H1 (cell line): ENCODE measurements around the gene SGCD. TPM values are rescaled to one million over a fixed set of nuclear protein-coding genes. Genes with fewer than 3 reads are reported as not detected.

Experiments
- CHD1 ChIP-seq: IDR thresholded peaks from 2 replicates; pipeline ENCODE4 v1.6.1; 2012; ENCODE audit warnings: low read depth, low read length, improper control_type of control experiment
- E2F6 ChIP-seq: IDR thresholded peaks from 2 replicates; pipeline ENCODE4 v1.6.1; 2012; ENCODE audit warnings: inconsistent platforms
- polyA plus RNA-seq, 7 experiments: library from polyadenylated mRNA; depleted of rRNA in 3 of 7; stranded (reverse) in 5 of 7; unstranded in 2 of 7; fragments of >200 nt in 5 of 7; fragments of 200-250 nt in 2 of 7; gene quantifications; 1 replicate in 5 of 7; 2 replicates in 1 of 7; 4 replicates in 1 of 7; pipeline versions ENCODE4 v1.2.1 to v1.2.3, GENCODE V29; 2011 to 2013; ENCODE audit warnings: missing spikeins in 2 of 7, mixed read lengths in 2 of 7
- total RNA-seq: library from RNA; stranded (reverse); fragmentation: NEBNext Ultra II Directional; extraction: Animal tissue kit (Norgen Biotek cat#: 25700); gene quantifications from 2 replicates; pipeline ENCODE4 v1.2.1, GENCODE V29; 2021
- TF ChIP-seq, protein P1 (sequence below): fragments of 300-600 bp; sonication (generic); IDR thresholded peaks from 2 replicates; pipeline ENCODE4 v1.7.1; 2012; ENCODE audit warnings: low read length, moderate library complexity, mild to moderate bottlenecking, inconsistent platforms; ENCODE audit not compliant: insufficient replicate concordance
- TF ChIP-seq, protein P2 (sequence below): IDR thresholded peaks from 2 replicates; pipeline ENCODE4 v1.6.1; 2012; ENCODE audit warnings: low read length, inconsistent platforms

The SGCD gene
- total and polyA plus RNA-seq, 2 of the 8 experiments (the other 6 are each of a cell fraction or from before 2014, with no cell fraction given): 0.04 to 0.08 TPM

GRCh38 chr5:156529892-156530291 is 202.9 kb downstream of the SGCD start (continued):
- TF ChIP-seq, protein P1, sequence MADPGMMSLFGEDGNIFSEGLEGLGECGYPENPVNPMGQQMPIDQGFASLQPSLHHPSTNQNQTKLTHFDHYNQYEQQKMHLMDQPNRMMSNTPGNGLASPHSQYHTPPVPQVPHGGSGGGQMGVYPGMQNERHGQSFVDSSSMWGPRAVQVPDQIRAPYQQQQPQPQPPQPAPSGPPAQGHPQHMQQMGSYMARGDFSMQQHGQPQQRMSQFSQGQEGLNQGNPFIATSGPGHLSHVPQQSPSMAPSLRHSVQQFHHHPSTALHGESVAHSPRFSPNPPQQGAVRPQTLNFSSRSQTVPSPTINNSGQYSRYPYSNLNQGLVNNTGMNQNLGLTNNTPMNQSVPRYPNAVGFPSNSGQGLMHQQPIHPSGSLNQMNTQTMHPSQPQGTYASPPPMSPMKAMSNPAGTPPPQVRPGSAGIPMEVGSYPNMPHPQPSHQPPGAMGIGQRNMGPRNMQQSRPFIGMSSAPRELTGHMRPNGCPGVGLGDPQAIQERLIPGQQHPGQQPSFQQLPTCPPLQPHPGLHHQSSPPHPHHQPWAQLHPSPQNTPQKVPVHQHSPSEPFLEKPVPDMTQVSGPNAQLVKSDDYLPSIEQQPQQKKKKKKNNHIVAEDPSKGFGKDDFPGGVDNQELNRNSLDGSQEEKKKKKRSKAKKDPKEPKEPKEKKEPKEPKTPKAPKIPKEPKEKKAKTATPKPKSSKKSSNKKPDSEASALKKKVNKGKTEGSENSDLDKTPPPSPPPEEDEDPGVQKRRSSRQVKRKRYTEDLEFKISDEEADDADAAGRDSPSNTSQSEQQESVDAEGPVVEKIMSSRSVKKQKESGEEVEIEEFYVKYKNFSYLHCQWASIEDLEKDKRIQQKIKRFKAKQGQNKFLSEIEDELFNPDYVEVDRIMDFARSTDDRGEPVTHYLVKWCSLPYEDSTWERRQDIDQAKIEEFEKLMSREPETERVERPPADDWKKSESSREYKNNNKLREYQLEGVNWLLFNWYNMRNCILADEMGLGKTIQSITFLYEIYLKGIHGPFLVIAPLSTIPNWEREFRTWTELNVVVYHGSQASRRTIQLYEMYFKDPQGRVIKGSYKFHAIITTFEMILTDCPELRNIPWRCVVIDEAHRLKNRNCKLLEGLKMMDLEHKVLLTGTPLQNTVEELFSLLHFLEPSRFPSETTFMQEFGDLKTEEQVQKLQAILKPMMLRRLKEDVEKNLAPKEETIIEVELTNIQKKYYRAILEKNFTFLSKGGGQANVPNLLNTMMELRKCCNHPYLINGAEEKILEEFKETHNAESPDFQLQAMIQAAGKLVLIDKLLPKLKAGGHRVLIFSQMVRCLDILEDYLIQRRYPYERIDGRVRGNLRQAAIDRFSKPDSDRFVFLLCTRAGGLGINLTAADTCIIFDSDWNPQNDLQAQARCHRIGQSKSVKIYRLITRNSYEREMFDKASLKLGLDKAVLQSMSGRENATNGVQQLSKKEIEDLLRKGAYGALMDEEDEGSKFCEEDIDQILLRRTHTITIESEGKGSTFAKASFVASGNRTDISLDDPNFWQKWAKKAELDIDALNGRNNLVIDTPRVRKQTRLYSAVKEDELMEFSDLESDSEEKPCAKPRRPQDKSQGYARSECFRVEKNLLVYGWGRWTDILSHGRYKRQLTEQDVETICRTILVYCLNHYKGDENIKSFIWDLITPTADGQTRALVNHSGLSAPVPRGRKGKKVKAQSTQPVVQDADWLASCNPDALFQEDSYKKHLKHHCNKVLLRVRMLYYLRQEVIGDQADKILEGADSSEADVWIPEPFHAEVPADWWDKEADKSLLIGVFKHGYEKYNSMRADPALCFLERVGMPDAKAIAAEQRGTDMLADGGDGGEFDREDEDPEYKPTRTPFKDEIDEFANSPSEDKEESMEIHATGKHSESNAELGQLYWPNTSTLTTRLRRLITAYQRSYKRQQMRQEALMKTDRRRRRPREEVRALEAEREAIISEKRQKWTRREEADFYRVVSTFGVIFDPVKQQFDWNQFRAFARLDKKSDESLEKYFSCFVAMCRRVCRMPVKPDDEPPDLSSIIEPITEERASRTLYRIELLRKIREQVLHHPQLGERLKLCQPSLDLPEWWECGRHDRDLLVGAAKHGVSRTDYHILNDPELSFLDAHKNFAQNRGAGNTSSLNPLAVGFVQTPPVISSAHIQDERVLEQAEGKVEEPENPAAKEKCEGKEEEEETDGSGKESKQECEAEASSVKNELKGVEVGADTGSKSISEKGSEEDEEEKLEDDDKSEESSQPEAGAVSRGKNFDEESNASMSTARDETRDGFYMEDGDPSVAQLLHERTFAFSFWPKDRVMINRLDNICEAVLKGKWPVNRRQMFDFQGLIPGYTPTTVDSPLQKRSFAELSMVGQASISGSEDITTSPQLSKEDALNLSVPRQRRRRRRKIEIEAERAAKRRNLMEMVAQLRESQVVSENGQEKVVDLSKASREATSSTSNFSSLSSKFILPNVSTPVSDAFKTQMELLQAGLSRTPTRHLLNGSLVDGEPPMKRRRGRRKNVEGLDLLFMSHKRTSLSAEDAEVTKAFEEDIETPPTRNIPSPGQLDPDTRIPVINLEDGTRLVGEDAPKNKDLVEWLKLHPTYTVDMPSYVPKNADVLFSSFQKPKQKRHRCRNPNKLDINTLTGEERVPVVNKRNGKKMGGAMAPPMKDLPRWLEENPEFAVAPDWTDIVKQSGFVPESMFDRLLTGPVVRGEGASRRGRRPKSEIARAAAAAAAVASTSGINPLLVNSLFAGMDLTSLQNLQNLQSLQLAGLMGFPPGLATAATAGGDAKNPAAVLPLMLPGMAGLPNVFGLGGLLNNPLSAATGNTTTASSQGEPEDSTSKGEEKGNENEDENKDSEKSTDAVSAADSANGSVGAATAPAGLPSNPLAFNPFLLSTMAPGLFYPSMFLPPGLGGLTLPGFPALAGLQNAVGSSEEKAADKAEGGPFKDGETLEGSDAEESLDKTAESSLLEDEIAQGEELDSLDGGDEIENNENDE: no peak
- no peak for TF ChIP-seq E2F6
- no peak for TF ChIP-seq CHD1
- TF ChIP-seq, protein P2, sequence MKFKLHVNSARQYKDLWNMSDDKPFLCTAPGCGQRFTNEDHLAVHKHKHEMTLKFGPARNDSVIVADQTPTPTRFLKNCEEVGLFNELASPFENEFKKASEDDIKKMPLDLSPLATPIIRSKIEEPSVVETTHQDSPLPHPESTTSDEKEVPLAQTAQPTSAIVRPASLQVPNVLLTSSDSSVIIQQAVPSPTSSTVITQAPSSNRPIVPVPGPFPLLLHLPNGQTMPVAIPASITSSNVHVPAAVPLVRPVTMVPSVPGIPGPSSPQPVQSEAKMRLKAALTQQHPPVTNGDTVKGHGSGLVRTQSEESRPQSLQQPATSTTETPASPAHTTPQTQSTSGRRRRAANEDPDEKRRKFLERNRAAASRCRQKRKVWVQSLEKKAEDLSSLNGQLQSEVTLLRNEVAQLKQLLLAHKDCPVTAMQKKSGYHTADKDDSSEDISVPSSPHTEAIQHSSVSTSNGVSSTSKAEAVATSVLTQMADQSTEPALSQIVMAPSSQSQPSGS: no peak
